SK-N-SH (cell line): Measurements from ENCODE around the gene CFAP251.

ENCODE experiments used
- ELF1 ChIP-seq: IDR thresholded peaks from 2 replicates; pipeline ENCODE4 v1.4.0; 2012
- EZH2phosphoT487 ChIP-seq: fragments of 200-600 bp; sonication (generic); IDR thresholded peaks from 2 replicates; pipeline ENCODE4 v1.6.1; 2017; ENCODE audit warnings: low read depth, mixed run types, mild to moderate bottlenecking, antibody characterized with exemption, moderate library complexity, borderline replicate concordance
- MAX ChIP-seq: IDR thresholded peaks from 2 replicates; pipeline ENCODE4 v1.4.0; 2012; ENCODE audit warnings: low read depth
- MXI1 ChIP-seq: IDR thresholded peaks from 2 replicates; pipeline ENCODE4 v1.6.1; 2012; ENCODE audit warnings: mild to moderate bottlenecking, low read depth, low read length, improper control_type of control experiment
- POLR2AphosphoS5 ChIP-seq: IDR thresholded peaks from 2 replicates; pipeline ENCODE4 v1.6.1; 2012; ENCODE audit warnings: low read depth, low read length
- YY1 ChIP-seq: IDR thresholded peaks from 2 replicates; pipeline ENCODE4 v1.4.0; 2012; ENCODE audit warnings: low read depth, mild to moderate bottlenecking
- TF ChIP-seq, protein P1 (sequence below): fragments of 200-600 bp; sonication (generic); IDR thresholded peaks from 2 replicates; pipeline ENCODE4 v1.6.1; 2017; ENCODE audit warnings: antibody characterized with exemption, mild to moderate bottlenecking, moderate library complexity

DNA sequence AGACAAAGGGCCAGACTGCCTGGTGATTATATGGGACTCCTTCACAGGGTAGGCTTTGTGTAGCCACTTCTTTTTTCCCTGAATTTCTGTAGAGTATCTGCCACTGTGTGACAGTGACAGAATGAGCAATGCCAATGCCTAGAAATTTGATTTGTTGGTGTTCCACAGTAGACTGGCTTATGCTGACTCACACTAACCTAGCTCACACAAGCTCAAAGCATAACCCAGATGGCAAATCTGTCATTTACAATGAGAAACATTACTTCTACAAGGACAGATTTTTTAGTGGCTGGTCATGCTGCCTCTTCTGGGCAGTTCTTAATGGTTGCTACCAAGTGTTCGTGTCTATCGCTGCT lies 15.9 kb downstream of the CFAP251 start:
- TF ChIP-seq POLR2AphosphoS5: no peak
- TF ChIP-seq, protein P1, sequence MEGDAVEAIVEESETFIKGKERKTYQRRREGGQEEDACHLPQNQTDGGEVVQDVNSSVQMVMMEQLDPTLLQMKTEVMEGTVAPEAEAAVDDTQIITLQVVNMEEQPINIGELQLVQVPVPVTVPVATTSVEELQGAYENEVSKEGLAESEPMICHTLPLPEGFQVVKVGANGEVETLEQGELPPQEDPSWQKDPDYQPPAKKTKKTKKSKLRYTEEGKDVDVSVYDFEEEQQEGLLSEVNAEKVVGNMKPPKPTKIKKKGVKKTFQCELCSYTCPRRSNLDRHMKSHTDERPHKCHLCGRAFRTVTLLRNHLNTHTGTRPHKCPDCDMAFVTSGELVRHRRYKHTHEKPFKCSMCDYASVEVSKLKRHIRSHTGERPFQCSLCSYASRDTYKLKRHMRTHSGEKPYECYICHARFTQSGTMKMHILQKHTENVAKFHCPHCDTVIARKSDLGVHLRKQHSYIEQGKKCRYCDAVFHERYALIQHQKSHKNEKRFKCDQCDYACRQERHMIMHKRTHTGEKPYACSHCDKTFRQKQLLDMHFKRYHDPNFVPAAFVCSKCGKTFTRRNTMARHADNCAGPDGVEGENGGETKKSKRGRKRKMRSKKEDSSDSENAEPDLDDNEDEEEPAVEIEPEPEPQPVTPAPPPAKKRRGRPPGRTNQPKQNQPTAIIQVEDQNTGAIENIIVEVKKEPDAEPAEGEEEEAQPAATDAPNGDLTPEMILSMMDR: no peak
- TF ChIP-seq EZH2phosphoT487: no peak
- TF ChIP-seq MAX: no peak
- no peak for TF ChIP-seq MXI1
- no peak for TF ChIP-seq YY1
- no peak for TF ChIP-seq ELF1
